NCI-H2029 treated with DMSO at 0.1 percent for 48 hours (cell line): ENCODE measurements around the gene AURKAIP1.

Experiments
- DNase-seq: peaks from one replicate; lab custom pipeline; 2025; lab: John Stamatoyannopoulos, UW

The AURKAIP1 gene

DNA sequence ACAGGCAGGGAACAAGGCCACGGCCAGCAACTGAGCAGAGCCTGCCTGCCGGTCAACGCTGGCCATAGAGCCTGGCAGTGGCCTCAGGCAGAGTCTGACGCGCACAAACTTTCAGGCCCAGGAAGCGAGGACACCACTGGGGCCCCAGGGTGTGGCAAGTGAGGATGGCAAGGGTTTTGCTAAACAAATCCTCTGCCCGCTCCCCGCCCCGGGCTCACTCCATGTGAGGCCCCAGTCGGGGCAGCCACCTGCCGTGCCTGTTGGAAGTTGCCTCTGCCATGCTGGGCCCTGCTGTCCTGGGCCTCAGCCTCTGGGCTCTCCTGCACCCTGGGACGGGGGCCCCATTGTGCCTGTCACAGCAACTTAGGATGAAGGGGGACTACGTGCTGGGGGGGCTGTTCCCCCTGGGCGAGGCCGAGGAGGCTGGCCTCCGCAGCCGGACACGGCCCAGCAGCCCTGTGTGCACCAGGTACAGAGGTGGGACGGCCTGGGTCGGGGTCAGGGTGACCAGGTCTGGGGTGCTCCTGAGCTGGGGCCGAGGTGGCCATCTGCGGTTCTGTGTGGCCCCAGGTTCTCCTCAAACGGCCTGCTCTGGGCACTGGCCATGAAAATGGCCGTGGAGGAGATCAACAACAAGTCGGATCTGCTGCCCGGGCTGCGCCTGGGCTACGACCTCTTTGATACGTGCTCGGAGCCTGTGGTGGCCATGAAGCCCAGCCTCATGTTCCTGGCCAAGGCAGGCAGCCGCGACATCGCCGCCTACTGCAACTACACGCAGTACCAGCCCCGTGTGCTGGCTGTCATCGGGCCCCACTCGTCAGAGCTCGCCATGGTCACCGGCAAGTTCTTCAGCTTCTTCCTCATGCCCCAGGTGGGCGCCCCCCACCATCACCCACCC, 43.7 kb downstream of the AURKAIP1 start, which contains the start of gene TAS1R3:
Gene TAS1R3, plus strand, starts transcription at position 213 of the 898 bp plus-strand sequence. Its CDS starts 66 bp downstream, at position 279.
- DNase-seq = no peak

DNA sequence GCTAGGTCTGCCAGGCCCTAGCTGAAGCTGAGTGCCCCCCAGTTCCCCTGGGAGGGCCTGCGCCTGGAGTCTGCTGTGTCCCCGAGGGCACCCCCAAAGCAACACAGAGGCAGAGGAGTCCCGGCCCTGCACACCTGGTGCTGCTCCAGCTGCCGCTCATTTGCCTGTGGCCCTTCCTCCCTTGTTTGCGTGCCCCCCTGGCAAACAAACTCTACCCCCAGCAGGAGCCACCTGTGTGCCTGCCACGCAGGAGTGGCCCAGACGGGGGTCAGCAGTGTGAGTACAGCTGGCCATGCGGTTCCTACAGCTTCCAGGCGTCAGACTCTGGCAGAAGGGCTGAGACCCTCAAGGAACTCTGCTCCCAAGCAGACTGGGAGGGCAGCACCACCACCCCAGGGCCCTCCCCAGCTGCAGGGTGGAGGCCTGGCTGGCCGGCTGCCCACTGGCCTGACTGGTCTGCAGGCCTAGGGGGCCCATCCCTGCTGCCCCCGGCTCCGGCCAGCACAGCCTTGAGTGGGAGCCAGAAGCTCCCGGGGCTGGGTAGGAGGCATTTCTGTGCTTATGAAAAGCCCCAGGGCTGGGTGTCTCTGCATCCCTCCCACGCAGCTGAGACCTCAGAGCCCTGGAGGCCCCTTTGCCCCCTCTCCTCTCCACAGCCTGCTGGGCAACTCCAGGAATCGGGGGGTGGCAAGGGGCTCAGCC, 44.5 kb downstream of the AURKAIP1 start:
- DNase-seq = no peak

DNA sequence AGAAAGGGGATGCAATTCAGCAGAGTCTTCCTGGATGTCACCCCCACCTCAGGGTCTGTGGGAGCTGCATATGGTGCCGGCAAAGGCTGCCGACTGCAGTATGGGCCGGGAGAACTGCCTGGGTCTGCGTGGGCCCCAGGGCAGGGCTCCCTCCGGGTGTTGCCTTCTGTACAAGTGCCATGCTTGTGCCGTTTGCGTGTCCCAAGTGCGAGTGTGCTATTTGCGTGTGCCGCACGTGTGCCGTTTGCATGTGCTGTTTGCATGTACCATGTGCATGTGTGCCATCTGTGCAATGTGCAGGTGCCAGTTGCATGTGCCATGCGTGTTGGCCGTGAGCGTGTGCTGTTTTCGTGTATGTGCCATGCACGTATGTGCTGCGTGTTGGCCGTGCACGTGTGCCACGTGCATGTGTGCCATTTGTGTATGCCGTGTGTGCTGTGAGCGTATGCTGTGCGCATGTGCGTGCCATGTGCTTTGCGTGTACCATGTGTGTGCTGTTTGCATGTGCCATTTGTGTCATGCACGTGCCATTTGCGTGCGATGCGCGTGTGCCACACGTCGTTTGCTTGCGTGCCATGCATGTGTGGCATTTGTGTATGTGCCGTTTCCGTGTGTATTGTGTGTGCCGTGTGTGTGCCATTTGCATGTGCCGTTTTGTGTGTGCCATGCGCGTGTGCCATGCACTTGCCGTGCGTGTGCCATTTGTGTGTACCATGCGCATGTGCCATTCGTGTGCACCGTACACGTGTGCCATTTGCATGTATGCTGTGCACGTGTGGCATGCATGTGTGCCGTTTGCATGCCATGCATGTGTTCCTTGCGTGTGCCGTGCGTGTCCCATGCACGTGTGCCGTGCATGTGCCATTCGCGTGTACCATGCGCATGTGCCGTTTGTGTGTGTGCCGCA, 45.5 kb downstream of the AURKAIP1 start:
- no peak for DNase-seq

- DNase-seq = no peak
These were observed 46.8 kb downstream of the AURKAIP1 start for GRCh38 chr1:1328254-1328653.

DNA sequence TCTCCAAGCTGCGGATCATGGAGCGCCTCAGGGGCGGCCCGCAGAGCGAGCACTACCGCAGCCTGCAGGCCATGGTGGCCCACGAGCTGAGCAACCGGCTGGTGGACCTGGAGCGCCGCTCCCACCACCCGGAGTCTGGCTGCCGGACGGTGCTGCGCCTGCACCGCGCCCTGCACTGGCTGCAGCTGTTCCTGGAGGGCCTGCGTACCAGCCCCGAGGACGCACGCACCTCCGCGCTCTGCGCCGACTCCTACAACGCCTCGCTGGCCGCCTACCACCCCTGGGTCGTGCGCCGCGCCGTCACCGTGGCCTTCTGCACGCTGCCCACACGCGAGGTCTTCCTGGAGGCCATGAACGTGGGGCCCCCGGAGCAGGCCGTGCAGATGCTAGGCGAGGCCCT, 47.7 kb downstream of the AURKAIP1 start:
- no peak for DNase-seq

- no peak for DNase-seq
These were observed 48.9 kb downstream of the AURKAIP1 start for GRCh38 chr1:1326075-1326605.

GRCh38 chr1:1325288-1326074, 49.5 kb downstream of the AURKAIP1 start:
- DNase-seq = no peak

GRCh38 chr1:1324524-1325287, 50.3 kb downstream of the AURKAIP1 start, which contains the start of the genes CPTP and INTS11:
TSS of gene CPTP (plus strand) at chr1:1324802. CDS start at chr1:1326911, 2,109 bp downstream.
TSS of gene INTS11 (minus strand) at chr1:1324660. CDS start at chr1:1324608, 52 bp downstream.
- no peak for DNase-seq

DNA sequence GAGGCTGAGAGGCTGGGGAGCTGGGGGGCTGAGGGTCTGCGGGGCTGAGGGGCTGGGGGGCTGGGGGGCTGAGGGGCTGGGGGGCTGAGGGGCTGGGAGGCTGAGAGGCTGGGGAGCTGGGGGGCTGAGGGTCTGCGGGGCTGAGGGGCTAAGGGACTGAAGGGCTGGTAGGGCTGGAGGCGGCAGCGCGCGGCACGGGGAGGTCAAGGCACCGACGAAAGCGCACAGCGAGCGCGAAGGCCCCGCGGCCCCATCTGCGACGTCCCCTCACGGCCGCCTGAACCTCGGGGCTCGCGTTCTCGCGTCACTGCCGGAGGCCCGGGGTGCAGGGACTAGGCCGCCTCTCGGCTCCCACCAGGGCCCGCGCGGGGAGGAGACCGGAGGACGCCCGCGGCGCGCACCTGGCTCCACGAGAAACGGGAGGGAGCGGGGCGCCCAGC, 50.9 kb downstream of the AURKAIP1 start:
- DNase-seq = no peak
